ENCODE results near the gene POR.

- TF ChIP-seq FOXJ3 (CRISPR knock-in tag; IDR thresholded peaks at IDR 0.05), result no peak
- no peak for TF ChIP-seq MAX (IDR thresholded peaks at IDR 0.05; ENCODE audit: low read depth)
Measured at GRCh38 chr7:75983471-75984129, 68.6 kb downstream of the POR start.
